ENCODE measurements around the gene FASTK.
A peak's percentile ranks its signal among the peaks of the same experiment; 100 is the strongest.

The FASTK gene

DNA sequence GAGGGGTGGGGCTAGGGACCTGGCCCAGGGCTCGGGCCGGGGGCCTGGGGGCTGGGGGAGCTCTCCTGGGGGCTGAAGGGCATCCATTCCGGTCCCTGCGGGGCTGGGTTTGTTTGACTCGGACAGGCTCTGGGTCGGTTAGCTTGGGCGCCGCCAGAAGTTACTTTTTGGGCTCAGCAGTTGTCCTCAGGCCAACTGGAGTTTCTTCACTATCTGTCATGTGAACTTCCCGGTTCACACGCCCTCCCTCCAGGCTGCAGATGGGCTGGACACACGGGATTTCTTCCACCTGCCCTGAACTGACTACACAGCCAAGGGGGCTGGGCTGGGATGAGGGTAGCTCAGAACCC, 17.4 kb downstream of the FASTK start:
- DNase-seq = no peak

DNA sequence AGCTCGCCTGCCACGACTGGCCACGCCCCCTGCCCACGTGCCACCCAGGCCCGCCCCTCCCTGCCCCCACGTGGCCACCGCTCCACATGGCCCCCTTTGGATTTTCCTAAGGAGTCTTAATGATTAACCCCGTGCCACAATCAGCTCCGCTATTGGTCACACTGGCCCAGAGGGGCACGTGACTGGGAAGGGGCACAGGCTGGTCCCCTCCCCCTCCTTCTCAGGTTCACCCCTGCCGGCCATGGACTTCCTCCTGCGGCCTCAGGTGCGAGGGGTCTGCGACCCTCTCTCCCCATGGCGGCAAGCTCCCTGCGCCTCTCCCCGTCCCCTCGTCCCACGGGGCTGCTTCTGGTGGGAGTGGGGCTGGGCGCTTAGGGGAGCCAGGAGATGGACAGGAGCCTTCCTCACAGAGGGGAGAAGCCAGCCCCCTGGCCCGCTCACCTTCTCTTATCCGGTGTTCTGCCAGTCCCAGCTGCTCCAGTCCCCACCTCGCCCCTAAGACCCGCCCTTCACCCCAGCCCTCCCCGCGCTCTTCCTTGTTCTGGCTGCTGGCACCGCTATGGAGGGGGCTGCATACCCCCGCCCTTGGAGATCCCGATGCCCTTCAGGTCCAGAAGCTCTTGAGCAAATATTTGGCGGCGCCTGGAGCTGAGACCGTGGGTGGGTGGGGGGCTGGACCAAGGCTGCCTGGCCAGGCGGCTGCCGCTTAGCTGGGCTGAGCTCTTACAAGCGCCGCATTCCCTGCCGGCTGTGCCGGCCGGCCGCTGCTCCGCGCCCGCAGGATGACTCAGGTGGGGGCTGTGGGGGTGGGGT, 18.0 kb downstream of the FASTK start:
- DNase-seq = no peak

- DNase-seq = no peak
Observed at GRCh38 chr7:151062111-151062398, 18.6 kb downstream of the FASTK start.

DNA sequence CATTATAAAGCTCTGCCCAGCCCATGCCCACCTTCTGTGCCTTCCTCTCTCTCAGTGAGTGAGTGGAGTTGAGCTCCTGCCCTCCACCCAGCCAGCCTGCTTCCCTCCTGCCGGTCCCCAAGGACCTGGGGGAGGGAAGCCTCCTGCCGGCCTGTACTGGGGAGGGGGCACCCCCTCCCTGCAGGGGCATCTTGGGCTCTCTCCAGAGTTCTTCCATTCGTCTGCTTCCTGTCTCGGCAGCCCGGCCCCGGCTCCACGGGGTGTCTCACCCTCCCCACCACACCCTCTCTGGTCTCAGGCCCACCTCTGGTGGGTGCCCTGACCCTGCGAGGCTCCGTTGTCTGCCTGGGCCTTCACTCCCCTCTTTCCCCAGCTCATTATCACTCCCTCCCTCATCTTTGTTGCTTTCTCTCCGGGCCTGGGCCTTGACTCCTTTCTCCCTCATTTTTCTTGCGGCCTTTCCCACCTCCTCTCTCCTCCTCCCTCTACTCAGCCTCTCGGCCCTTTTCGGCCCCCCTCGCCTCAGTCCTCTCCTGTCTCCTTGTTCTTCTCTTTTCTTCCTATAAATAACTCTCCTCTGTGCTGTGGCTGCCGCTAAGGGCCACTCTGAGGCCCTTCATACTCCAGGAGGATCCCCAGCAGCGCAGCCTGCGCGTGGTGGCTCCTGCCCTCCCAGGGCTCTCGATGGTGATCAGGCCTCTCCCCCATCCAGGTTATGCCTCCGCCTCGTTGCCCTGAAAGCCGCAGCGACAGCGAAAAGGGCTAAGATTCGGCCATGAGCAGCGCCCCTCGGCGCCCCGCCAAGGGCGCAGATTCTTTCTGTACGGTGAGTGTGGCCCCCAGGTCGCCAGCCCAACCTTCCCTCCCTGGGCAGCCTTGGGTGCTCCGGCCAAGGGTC, 19.1 kb downstream of the FASTK start:
- no peak for DNase-seq

DNA sequence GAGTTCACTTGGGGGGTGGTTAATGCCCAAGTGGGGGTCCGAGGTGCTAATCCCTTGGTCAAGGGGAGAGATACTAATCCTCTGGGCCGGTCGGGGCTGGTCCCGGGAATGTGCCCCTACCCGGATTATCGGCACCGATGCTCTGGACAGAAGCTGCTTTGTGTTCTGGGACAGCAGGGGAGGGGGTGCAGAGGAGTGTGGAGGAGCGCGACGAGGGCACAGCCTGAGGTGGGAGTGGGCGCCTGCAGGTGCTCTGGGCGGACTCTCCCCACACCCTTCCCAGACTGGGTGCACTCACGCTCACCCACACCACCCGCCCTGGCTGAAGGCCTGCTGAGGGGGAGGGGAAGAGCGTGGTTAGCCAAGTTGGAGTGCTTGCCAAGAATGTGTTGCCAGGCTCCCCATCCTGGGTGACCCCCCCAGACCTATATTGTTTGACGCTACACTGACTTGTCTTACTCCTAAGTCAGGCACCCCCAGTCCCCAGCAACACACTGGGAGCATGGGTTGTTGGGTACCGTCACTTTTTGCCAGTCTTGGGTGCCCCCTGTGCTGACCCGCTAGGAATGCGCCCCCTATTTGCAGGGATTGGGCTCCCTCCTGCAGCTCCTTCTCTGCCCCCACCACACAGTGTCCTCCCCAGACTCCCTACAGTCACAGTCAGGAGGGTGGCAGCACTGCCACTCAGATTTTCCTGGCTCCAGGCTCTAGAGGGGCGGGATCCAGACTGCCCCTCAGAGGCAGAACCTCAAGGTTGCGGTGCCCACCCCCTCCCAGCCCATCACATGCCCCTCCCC, 20.0 kb downstream of the FASTK start:
- peak; percentile 13 for DNase-seq

- DNase-seq = no peak
Observed at GRCh38 chr7:151060113-151060415, 20.5 kb downstream of the FASTK start.

GRCh38 chr7:151059367-151060112, 21.1 kb downstream of the FASTK start, which contains the start of gene SLC4A2:
Gene SLC4A2, plus strand, starts transcription at chr7:151059589. Its CDS starts 2,399 bp downstream, at chr7:151061988.
- peak; percentile 84 for DNase-seq

GRCh38 chr7:151058781-151059366, 21.7 kb downstream of the FASTK start:
- DNase-seq = peak; percentile 16

DNA sequence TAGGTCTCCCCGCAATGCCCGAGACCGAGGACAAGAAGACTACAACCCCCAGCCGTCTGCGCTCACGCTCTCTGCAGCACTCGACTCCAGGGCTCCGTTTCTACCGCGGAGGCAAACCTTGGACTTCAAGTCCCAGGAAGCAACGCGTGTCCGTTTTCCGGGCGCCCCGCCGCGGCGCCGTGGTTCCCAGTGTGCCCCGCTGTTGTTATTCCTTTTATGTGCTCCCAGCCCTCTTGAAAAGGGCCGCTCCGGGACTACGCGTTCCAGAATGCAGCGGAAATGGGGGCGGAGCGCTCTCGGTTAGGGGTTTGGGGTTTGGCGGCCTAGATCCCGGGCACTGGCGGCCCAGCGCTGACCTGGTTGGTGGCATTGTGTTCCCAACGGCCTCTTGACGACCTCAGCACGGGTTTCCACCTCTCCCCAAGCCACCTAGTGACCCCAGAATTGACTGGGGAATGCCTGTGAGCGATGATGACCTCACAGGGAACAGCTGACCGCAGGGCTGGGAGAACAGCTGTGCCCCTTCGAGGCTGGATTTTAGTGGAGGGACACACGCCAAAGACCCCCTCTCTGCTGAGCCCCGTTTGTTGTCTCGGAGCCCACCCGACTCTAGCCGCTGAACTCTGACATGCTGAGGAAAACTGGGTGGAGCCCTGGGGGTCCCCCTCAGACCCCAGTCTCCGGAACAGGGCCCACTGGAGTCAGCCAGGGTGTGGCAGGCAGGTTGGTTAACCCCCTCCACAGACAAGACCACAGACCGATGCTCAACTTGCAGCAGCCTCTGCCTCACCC, 22.4 kb downstream of the FASTK start:
- DNase-seq = peak; percentile 97

GRCh38 chr7:151057506-151057988, 23.1 kb downstream of the FASTK start, which contains the start of gene CDK5:
Gene CDK5, minus strand, starts transcription at chr7:151057897. Its CDS starts 49 bp downstream, at chr7:151057848.
- no peak for DNase-seq

DNA sequence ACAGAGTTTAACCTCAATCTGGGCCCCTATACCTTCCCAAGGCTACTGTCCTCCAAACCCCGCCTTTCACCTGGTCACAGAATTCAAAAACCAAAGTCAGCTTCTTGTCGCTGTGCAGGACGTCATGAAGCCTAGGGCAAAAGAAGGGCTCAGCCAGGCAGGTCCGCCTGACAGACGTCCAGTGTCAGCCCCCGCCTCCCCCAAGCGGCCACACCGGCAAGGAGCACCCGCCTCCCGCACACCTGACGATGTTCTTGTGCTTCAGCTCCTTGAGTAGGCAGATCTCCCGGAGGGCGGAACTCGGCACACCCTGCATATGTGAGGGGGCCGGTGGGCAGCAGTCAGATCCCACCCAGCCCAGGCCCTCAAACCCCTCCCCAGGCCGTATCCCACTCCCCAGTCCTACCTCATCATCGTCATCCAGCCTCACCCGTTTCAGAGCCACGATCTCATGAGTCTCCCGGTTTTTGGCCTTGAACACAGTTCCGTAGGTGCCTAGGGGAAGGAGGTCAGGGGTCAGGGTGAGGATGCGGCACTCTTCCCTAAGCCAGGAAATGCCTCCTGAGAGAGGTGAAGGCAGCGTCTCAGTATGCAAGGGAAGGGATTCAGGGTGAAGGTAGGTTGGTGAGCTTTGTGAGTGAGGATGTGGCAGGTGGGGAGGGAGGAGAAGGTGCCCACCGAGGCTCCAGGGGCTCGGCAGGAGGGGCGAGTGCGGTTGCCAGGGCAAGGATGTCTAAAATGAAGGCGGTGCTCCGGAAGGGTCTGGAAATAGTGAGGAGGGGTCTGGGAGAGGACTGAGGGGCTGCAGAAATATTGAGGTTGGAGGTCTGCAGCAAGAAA, 23.7 kb downstream of the FASTK start:
- no peak for DNase-seq

DNA sequence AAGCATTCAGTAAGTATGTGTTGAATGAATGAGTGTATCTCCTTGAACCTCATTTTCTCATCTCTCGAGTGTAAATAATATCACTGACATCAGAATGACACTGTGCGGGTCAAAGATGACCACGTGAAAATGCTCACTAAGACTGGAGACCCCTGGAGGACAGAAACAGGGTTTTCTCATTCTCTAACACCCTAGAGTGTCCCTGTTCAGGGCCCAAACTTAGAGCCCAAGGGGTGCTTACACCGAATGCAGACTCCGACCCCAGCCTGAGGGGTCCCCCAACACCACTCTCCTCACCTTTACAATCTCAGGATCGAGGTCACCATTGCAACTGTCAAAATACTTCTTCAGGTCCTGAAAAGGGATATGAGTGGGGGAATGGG, 24.3 kb downstream of the FASTK start:
- DNase-seq = no peak

GRCh38 chr7:151053751-151054150, 26.9 kb downstream of the FASTK start:
- DNase-seq = no peak

DNA sequence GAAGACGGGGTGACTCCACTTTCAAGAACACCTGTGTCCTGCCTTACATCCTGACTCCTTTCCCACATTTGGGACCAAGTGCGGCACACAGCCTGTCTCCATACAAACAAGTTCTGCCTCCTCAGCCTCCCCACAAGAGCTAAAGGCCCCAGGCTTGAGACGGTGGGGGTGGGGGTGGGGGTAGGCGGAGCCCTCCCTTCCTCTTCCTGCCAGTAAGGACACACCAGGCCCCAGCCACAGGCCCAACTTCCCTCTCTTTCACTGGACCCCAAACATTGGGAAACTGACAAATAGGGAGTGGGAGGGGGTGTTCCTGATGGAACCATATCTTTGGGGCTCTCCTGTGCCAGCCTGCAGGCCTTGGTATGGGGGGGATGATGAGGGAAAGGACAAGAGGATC, 27.5 kb downstream of the FASTK start:
- DNase-seq = no peak

DNA sequence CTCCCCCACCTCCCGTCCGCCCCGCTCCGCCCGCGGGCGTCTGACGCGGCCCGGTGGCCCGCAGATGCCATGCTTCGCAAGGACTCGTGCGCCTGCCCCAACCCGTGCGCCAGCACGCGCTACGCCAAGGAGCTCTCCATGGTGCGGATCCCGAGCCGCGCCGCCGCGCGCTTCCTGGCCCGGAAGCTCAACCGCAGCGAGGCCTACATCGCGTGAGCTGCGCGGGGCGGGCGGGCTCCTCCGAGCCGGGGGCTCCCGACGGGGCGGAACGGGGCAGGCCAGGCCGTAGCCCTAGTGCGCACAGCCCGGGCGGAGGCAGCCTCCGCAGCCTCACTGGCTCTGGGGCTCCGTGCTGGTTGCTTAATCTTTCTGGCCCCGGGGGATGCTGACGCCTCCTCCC, 29.5 kb downstream of the FASTK start:
- DNase-seq = peak; percentile 65

DNA sequence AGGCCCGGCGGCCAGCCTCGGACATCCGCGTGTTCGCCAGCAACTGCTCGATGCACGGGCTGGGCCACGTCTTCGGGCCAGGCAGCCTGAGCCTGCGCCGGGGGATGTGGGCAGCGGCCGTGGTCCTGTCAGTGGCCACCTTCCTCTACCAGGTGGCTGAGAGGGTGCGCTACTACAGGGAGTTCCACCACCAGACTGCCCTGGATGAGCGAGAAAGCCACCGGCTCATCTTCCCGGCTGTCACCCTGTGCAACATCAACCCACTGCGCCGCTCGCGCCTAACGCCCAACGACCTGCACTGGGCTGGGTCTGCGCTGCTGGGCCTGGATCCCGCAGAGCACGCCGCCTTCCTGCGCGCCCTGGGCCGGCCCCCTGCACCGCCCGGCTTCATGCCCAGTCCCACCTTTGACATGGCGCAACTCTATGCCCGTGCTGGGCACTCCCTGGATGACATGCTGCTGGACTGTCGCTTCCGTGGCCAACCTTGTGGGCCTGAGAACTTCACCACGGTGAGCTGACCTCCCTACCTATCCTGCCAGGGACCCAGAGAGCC, 31.6 kb downstream of the FASTK start:
- DNase-seq = no peak

DNA sequence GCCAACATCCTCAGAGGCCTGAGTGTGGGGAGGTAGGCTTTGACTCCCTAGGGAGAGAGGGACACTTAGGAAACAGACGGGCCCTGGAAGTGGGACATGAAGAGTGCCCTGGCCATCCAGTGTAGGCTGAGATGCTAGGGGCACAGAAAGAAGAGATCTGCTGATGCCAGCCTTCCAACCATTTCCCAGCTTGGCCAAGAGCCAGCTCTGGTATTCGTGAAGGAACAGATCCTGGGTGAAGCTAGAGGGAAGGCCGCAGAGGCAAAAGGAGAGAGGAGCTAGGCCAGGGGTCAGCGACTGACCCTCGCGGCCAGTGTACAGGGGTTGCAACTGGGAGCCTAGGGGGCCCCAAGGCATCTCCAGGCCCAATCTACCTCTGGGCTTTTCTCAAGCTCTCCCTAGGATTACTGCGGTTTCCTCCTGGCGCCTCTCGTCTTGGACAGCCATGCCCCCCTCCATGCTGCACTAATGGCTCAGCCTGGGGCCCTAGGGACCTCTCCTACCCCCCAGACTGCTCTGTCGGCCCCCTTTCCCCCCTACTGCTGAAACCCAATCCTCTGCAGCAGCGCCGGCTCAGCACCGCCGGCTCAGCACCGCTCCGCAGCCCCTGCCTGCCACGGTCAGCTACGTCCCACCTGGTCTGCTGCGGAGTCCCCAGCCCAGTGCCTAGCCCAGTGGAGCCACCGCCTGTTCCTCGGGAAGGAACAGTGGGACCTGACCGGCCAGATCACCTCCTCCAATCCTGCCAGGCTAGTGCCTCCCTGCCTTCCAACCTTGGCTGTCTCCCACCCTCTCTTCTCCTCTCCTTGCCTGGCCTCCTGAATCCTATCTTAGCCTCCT, 32.4 kb downstream of the FASTK start, which contains the start of gene ASIC3:
Gene ASIC3 (plus strand): TSS at position 556 of the 840 bp plus-strand sequence. CDS start 355 bp downstream, outside the sequence.
- DNase-seq = no peak

Measured in CD4-positive, alpha-beta T cell treated with Interleukin-17A for 4 hours (primary cell).